NCI-H1417 treated with DMSO at 0.1 percent for 48 hours (cell line): ENCODE measurements around the gene ZNFX1.
"Not testable (repeated sequence)": the region's sequence is repeated elsewhere in the genome, so short reads cannot be mapped to it uniquely, and the experiment has no call there.

Experiments
- DNase-seq: peaks from one replicate; lab custom pipeline; 2025; lab: John Stamatoyannopoulos, UW

The ZNFX1 gene

GRCh38 chr20:49278036-49278817, at the start of gene ZNFX1:
Gene ZNFX1, minus strand, starts transcription at chr20:49278057. Its CDS starts 2,218 bp downstream, at chr20:49275839.
- DNase-seq = peak; percentile 96

GRCh38 chr20:49326026-49326425, 48.2 kb upstream of the ZNFX1 start:
- DNase-seq = no peak

- no peak for DNase-seq
Observed at GRCh38 chr20:49324306-49324705, 46.4 kb upstream of the ZNFX1 start.

GRCh38 chr20:49323622-49324238, 45.9 kb upstream of the ZNFX1 start:
- DNase-seq = peak; percentile 13

GRCh38 chr20:49320460-49320859, 42.6 kb upstream of the ZNFX1 start:
- no peak for DNase-seq

- no peak for DNase-seq
Observed at GRCh38 chr20:49319208-49319809, 41.5 kb upstream of the ZNFX1 start.

GRCh38 chr20:49318430-49319207, 40.8 kb upstream of the ZNFX1 start:
- DNase-seq = no peak

- no peak for DNase-seq
Observed at GRCh38 chr20:49318091-49318429, 40.2 kb upstream of the ZNFX1 start.

- no peak for DNase-seq
Observed at GRCh38 chr20:49316704-49317103, 38.8 kb upstream of the ZNFX1 start.

- no peak for DNase-seq
Observed at GRCh38 chr20:49315580-49315979, 37.7 kb upstream of the ZNFX1 start.

GRCh38 chr20:49314052-49314451, 36.2 kb upstream of the ZNFX1 start:
- DNase-seq = not testable (repeated sequence)

GRCh38 chr20:49313283-49313682, 35.4 kb upstream of the ZNFX1 start:
- DNase-seq = no peak

- DNase-seq = no peak
Observed at GRCh38 chr20:49312661-49313060, 34.8 kb upstream of the ZNFX1 start.

- no peak for DNase-seq
Observed at GRCh38 chr20:49310705-49311104, 32.8 kb upstream of the ZNFX1 start.

GRCh38 chr20:49308875-49309274, 31.0 kb upstream of the ZNFX1 start:
- DNase-seq = no peak

GRCh38 chr20:49306903-49307620, 29.2 kb upstream of the ZNFX1 start:
- DNase-seq = peak; percentile 65

- DNase-seq = no peak
Observed at GRCh38 chr20:49303065-49303552, 25.3 kb upstream of the ZNFX1 start.

GRCh38 chr20:49297605-49298530, 20.0 kb upstream of the ZNFX1 start:
- no peak for DNase-seq

- not testable (repeated sequence) for DNase-seq
Observed at GRCh38 chr20:49294002-49294654, 16.3 kb upstream of the ZNFX1 start.

- no peak for DNase-seq
Observed at GRCh38 chr20:49293122-49293521, 15.3 kb upstream of the ZNFX1 start.
